GM12873 (cell line): ENCODE results near the gene CERS2.

Source experiments
- TF ChIP-seq, protein P1 (sequence below): IDR thresholded peaks from 2 replicates; pipeline ENCODE4 v1.5.1; 2012; ENCODE audit warnings: low read depth, mild to moderate bottlenecking, moderate library complexity, low read length, control low read depth; ENCODE audit not compliant: insufficient read depth; ENCODE audit errors: missing control alignments

The CERS2 gene

DNA sequence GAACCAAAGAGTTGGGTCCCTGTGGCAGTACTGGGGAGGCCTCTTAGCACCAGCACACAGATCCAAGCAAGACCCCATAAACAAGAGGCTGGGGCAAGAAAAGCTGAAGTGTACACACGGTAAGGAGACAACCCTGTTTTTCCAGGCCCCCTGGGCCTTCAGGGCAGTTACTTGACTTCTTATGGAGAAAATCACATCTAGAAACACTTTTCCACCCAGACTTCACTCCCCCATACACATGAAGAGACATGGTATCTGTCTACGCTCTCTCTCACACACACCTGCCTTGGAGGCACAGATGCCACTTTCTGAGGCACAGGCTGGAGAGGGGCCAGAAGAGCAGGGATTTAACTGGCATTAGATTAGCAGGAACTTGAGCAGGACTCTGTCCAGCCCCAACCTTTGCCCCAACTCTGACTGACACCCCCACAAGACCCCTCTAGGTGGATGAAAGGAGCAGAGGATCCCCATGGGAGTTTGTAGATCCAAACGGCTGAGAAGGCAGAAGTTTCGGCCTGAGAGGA lies 2.2 kb downstream of the CERS2 start:
- TF ChIP-seq, protein P1, sequence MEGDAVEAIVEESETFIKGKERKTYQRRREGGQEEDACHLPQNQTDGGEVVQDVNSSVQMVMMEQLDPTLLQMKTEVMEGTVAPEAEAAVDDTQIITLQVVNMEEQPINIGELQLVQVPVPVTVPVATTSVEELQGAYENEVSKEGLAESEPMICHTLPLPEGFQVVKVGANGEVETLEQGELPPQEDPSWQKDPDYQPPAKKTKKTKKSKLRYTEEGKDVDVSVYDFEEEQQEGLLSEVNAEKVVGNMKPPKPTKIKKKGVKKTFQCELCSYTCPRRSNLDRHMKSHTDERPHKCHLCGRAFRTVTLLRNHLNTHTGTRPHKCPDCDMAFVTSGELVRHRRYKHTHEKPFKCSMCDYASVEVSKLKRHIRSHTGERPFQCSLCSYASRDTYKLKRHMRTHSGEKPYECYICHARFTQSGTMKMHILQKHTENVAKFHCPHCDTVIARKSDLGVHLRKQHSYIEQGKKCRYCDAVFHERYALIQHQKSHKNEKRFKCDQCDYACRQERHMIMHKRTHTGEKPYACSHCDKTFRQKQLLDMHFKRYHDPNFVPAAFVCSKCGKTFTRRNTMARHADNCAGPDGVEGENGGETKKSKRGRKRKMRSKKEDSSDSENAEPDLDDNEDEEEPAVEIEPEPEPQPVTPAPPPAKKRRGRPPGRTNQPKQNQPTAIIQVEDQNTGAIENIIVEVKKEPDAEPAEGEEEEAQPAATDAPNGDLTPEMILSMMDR: no peak

DNA sequence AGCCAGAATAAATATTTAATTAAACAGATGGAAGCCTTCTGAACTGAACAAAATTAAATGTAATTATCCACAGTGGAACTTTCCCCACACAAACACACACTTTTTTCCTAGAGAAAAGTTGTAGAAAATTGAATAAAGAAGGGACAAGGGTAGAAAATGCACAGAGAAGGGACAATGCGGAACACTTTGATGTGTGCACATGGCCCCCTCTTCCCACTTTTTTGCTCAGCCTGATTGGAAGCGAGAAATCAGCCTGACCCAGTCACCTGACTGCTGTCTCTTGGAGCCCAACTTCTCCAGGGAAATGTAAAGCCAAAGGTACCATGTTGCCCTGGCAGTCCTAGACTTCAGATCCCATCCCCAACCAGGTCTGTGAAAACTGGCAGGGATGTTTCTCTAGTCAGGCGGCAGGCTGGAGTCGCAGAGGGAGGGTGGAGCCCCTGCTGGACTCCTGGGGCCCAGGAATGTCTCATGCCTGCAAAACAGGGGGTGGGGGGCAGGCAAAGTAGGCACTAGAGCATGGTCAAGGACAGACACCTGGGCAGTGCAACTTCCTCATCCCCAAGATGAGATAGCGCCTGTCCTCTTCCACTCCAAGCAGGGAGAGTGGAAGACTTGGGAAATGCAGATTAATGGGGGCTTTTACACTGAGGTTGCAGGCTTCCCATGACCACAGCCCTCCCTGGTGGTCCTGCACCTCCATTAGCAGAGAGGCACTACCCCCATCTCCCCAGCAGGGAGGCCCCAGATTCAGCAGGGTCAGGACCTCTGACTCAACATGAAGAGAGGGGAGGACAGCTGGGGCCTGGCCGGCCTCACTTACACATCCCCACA lies 2.8 kb downstream of the CERS2 start:
- TF ChIP-seq, protein P1: peak; percentile 28

DNA sequence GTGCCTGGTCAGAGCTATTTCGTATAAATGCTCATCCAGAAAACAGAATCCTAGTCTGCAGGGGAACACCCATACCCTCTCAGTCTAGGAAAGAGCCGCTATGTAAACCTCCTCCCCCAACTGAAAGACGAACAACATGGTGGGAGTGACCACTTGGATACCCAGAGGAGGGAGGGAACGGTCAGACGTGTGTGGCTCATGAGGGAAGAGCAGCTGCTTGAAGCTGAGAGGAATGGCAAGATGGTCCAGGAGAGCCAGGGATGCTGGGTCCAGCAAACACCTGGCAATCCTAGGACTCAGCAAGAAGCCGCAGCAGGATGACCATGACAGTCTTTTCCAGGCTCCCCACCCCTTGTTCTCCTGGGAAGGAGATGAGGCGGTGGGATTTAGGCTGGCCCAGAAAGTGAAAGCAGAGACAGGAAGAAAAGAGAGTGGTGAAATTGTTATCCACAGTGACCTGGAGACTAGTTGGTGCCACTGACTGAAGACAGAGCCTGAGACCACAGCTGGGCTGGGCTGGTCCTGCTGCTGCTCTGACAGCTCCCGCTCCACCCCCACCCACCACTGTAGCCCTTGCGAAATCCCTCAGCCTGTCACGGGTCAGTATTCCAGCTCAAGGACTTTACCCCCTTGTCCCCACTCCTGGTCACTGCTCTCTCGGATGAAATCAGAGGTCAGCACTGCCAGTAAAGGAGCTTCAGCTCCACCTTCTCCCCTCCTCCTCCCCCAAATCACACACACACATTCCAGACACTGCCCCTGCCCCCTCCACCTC lies 3.6 kb downstream of the CERS2 start:
- TF ChIP-seq, protein P1: no peak

DNA sequence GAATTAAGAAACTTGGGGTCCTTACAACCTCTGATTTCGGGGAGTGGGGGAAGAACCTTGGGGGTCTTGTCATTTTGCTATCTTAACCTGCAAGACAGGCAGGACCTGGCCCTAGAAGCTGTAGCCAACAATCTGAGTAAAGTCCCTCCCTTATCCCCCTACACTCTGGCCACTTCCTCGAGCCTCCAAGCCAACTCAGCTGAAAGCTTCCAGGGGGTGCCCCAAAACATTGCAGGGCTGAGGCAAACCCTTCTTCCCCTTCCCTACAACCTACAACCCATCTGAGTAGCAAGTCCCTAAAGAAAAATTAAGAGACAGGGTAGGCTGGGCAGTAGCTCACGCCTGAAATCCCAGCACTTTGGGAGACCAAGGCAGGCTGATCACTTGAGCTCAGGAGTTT lies 5.0 kb downstream of the CERS2 start:
- TF ChIP-seq, protein P1: no peak

DNA sequence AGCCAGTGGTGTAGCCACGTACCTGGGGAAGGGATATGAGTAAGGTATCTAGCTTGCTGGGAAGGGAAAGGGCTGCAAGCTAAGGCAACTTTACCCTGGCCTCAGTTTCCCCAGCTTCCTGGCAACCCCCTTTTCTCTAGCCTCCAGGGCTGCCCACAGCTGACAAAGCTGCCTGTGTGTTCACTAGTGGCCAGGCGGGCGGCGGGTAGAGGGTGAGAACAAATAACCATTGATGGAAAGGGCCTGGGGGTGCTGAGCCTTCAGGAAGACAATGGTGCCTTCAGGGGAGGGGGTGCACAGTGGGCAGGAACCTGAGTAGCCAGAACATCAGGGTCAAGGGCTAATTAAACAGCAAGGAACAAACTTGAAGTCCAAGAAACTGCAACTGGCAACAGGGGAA lies 6.1 kb downstream of the CERS2 start:
- TF ChIP-seq, protein P1: no peak

DNA sequence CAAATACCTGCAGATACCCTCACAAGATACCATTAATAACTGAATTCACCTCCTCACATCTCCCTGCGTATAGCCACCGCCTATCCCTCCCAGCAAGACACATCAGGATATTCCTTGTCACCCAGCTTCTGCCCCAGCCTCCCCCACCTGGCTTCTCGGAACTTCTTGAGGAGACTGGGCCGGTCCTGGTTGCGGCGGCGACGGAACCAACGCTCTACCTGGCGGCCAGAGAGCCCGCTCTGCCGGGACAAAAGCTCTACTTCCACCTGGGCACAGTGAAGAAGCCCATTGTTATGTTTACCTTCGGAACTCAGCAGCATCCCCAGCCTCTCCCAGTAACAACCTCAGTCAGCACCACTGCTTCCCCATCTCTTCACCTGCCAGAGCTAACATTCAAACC lies 6.7 kb downstream of the CERS2 start:
- TF ChIP-seq, protein P1: no peak

DNA sequence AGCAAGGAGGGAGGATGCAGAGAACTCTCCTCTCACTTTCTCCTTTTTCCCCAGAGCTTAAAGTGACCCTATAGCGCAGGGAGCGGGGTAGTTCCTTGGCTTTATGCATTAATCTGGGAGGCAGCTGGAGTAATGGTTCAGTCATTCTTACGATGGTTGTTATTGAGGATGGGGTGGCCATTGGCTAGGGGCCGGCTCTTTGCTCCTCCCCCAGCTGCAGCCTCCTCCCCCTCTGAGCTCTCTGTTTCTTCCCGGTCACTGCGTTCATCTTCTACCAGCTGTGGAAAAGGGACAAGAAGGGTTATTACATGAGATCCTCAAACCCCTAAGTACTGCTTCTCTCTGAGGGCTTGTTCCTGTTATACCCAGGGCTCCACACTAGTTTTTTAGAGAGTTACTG lies 8.6 kb downstream of the CERS2 start:
- TF ChIP-seq, protein P1: no peak
